ENCODE results near the gene ULK1.

The ULK1 gene

DNA sequence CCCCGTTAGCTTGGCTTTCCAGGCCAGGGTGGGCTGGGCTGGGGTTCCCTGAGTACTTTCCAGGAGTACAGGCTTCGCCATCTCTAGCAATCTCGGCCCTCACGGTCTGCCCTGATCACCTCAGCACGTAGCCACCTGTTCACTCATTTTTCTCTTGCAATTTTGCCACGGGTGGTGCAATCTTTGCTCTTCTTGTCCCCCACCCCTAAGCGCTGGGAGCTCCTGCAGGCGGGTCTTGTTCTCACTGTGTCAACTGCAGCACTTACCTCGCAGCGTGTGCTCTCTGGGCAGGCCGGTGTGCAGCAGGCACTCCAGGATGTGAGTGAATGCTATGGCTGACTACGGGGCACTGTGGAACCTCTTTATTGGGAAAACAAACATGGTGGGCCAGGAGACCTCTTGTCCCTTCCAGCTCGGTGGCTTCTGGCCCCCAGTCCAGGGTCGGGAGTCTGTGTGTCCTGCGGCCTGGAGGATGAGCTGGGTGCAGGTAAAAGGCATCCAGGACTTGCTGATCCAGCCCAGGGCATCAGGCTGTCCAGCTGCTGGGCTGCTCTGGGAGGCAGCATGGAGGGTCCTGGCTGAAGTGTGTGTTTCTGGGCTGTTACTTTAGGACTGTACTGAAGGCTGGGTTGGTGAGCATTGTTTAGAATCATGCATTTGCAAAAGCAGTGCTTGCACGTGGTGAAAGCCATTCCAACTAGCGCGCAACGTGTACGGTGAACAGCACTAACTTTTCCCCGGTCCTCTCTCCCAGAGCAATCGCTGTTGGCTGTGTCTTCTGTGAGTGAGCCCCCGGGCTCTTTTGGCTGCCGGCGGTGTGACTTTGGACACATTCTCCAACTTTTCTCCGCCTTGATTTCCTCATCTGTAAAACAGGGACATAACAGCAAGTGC lies 1.5 kb upstream of the ULK1 start:
- DNase-seq (ENCODE audit: low read depth in 2 of 2), result no peak

DNA sequence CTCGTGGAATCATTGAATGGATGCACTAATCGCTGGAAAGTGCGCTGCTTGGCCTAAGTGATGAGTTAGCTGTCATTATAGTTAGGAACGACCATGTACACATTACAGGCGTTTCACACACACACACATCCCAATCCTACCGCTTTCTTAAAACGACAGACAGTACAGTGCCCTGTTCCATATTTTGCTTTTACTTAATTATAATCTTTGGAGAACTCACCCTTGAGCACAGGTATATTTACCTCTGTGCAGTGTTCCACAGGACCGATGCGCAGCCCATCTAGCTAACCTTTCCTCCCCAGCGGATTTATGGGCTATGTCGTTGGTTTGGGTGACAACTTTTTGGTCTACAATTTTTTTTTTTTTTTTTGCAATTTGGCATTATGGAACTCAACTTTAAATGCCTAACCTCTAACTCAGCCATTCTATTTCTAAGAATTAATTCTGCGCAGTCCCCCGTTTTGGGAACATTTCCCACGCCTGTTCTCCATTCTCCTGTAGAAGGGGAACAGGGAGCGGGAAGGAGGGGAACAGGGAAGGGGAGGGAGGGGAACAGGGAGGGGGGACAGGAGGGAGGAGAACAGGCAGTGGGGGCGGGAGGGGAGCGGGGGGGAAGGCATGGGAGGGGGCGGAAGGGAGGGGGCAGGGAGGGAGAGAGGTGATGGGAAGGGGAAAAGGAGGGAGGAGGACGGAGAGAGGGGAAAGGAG lies 663 bp upstream of the ULK1 start:
- no peak for DNase-seq (ENCODE audit: low read depth in 2 of 2)

DNA sequence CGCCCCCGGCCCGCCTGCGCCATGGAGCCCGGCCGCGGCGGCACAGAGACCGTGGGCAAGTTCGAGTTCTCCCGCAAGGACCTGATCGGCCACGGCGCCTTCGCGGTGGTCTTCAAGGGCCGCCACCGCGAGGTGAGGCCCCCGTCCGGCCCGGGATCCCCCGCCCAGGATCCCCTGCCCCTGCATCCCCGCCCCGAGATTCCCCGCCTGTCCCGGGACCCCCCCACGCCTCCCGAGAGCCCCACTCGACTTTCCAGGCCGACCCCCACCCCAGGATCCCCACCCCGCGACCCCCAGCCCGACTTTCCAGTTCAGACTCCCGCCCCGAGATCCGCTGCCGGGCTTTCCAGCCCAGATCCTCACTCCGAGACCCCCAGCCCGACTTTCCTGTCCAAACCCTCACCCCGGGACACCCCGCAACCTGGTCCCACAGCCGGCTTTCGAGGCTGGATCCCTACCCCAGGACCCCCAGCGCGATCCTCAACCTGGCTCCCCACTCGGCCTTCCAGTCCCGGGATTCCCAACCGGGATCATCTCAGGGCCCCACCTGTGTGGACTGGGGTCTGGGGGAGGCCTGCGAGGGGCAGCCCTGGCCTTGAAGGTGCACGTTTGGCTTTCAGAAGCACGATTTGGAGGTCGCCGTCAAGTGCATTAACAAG lies 688 bp downstream of the ULK1 start:
- DNase-seq (ENCODE audit: low read depth in 2 of 2), result no peak

DNA sequence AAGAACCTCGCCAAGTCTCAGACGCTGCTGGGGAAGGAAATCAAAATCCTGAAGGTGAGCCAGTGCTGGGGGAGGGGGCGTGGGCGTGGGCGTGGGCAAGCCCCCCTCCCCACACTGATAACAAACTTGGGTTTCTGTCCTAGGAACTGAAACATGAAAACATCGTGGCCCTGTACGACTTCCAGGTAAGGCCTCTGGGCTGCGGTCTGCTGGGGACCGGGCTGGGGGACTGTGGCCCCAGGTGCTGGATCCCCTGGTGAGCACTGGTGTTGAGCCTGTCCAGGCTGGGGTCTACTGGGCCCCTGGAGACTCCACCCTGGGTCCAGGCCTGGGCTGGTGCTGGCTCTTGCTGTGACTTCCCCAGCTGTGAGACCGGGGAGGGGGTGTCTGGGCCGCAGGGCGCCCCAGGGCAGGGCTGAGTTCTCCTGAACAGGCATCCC lies 1.2 kb downstream of the ULK1 start:
- no peak for DNase-seq (ENCODE audit: low read depth in 2 of 2)

DNA sequence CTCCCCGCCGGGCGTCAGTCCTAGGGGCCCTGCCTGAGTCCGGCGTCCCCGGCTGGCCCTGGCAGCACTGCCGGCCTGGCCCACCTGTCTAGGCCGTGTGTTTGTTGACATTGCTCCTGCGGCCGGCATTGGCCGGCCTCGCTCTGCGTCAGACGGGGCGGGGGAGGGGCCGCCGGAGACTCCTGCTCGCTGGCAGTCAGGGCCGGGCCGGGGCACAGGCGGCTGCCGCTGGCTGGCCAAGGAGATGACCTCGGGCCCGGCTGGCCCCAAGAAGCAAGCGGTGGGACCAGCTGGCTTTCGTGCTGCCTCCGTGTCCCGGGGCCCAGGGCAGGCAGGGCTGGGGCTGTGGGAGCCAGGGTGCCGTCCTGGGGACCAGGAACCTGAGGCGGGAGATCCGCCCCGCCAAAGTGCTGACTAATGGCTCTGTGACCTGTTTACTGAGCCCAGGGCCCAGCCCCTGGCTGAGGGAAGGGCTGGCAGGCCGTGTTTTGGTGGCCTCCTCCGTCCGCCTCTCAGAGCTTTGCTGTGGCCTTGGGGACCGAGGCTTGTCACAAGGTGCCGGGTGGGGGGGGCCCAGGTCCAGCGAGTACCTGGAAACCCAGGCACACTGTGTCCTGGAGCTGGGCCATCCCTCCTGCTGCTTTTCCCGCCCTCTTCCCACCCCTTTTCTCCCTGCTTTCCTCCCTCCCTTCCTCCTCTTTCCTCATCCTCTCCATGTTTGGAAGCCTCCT lies 1.8 kb downstream of the ULK1 start:
- DNase-seq (ENCODE audit: low read depth in 2 of 2), result peak; percentile 18 to 38

DNA sequence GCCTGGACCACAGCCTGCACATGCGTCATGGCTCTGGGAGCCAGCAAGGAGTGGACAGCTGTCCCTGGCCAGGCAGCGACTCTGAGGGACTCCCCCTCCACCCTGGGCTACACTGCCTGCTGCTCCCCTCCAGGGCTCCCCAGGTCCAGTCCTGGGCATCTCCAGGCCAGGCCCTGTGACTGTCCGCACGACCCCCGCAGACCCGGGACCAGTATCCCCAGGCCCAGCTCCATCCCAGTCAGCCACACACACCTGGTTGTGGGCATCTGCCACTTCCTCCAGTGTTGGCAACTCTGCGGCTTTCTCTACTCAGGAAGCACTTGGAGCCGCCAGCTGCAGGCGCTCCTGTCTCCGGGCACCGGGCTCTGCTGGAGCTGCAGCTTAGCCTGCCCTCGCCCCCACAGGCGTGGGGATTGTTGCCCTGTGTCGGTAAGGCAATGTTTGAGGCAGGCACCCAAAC lies 2.4 kb downstream of the ULK1 start:
- DNase-seq (ENCODE audit: low read depth in 2 of 2), result no peak

DNA sequence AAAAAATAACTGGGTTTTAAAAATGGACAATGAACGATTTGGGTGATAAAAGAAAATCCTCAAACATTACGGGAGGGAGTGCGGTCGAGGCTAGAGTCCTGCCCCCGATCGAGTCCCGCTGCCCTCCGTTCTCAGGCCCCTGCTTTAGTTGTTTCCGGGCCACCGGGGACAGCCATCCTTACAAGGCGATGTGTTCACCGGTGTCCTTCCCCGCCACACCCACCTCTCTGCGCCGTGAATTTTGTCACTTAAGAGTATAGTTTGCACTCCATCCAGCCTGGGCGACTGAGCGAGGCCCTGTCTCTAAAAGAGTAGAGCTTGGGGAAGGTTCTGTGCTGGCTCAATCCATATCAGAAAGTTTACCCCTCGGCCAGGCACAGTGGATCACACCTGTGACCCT lies 2.9 kb downstream of the ULK1 start:
- no peak for DNase-seq (ENCODE audit: low read depth in 2 of 2)

DNA sequence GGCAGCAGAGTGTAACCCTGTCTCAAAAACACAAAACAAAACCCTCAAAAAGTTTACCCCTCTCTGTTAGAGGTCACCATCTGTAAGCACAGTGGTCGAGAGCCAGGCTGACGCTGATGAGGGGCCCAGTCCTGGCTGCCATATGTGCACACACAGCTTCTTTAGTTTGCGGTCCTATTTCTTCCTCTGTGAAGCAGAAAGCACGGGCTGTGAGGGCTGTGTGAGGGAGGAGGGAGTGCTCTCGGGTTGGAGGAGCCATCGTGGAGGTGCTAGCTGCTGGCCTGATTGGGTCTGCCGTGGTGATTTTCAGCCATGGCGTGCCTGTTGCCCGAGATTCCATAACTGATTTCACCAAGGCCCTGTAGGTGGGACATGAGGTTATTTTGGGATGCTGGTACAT lies 3.5 kb downstream of the ULK1 start:
- no peak for DNase-seq (ENCODE audit: low read depth in 2 of 2)

DNA sequence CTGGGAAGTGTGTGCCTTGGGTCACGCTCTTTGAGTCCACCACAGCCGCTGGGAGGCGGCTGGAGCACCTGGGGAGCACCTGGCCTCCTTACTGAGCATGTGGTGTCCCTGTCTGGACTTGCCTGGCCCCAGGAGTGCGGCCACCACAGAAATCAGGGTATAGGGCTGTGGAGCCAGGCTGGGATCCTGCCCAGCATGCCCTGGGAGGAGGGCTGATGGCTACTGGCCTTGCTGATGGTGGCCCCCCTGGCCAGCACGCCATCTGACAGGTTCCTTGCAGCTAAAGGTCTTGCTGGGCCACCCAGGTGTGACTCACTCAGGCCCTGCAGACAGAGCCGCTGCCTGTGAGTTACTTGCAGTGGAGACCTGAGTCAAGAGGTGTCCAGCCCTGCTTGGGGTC lies 6.0 kb downstream of the ULK1 start:
- DNase-seq (ENCODE audit: low read depth in 2 of 2), result no peak

DNA sequence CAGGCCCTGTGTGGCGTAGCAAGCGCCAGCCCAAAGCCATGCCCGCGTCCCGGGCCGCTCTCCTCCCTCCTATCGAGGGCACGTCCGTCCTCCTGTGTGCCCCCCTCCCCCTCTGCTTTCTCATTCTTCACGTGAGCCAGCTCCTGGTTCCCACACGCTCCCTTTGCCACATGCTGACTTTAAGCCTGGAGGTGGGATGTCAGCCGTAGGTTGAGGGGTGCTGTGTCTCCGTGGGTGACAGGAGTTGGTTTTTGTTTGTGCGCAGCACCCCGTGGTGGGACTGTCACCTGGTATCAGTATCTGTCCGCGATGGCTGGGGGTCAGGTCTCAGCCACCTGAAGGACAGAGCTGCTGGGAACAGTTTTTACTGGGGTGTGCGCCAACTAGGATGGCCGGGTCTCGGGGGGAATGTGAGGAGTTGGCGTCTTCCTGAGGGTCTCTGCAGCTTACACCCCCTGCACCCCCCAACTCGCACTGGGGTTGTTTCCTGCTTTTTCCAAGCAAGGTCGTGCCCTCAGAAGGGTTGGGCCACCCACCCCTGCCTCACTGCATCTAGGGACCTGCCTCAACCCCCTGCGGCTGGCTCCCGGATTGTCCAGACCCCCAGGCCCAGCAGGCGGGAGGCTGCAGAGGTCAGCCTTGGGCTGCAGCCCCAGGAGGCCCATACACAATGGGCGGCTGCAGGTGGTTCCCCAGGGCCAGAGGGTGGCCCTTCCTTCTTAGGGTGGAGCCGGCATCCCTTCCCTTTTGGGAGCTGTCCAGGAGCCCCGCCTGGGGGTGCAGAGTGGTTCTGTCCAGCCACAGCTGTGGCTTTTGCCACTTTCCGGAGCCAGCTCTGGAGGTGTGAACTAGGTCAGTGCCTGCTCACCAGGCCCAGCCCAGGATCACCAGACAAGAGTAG lies 7.3 kb downstream of the ULK1 start:
- DNase-seq (ENCODE audit: low read depth in 2 of 2), result no peak

DNA sequence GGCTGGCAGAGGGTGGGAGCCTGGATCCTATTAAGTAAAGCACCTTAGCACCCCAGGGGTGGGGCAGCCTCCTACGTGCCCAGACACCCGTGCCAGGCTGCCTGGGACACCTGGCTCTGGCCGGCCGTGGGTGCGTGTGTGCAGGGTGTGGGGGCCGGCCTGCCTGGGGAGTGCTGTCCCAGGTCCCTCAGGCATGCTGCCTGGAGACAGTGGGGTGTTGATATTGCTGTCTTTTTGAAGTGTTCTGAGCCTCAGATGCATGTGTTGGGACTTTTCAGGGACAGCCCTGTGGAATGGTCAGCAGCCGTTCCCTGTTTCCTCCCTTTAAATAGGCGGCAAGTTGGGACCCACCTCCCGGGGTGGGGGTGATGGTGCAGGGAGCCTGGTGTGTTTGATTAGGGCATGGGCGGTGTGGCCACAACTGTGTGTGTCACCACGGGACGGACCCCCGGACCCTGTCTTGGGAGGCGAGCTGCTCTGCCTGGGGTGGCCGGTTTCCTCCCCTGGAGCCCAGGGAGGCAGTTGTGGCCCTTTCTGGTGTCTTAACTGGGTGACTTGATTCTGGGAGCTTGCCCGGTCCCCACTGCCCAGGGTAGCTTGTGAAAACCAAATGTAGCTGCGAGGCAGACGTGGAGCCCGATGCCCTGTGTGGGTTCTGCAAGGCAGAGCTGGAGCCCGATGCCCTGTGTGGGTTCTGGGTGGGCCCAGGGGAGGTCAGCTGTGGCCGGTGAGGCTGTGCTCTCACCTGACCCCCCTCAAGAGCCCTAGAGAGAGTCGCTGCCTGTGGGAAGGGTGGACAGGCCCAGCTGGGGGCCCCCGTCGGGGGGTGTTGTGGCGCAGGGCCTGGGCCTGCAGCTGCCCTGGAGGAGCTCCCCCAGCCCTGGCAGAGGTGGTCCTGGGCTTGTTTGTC lies 8.2 kb downstream of the ULK1 start:
- DNase-seq (ENCODE audit: low read depth in 2 of 2), result no peak

DNA sequence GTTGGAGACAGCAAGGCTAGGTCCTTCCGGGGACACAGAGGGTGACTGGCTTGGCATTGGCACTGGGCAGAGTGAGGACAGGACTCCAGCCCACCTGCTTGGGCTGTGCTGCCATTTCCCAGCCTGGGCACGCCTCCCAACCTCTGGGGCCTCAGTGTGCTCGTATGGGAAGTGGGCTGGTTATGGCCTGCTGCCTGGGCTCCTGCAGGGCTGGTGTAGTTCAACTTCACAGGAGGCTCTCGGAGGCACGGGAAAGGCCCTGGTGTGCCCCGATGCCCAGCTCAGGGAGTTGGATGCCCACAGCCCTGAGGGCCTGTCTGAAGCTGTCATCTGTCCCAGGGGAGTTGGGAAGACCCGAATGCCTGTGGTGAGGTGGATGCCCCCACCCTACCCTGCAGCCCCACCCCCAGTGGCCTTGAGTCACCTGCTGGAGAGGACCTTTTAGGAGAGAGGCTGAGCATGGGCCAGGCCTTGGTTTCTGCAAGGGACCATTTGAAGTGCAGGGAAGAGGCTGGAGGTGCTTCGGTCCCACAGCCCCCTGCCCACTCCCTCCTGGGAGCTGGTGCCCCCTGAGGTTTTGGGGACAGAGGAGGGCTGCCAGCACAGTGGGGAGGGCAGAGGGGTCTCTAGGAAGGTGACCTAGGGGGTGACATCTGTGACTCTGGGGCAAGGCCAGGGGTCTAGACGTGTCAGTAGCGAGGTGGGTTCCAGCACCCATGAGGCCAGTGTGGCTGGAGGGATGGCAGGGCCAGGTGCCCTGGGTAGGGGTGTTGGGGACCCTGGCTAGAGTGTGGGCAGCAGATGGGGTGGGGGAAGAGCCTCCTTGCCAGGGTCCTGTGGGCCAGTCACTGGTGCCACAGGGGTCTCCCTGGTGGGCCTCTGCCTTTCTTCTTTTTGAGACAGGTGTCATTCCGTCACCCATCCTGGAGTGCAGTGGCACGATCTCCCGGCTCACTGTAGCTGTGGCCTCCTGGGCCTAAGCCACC lies 9.1 kb downstream of the ULK1 start:
- no peak for DNase-seq (ENCODE audit: low read depth in 2 of 2)

DNA sequence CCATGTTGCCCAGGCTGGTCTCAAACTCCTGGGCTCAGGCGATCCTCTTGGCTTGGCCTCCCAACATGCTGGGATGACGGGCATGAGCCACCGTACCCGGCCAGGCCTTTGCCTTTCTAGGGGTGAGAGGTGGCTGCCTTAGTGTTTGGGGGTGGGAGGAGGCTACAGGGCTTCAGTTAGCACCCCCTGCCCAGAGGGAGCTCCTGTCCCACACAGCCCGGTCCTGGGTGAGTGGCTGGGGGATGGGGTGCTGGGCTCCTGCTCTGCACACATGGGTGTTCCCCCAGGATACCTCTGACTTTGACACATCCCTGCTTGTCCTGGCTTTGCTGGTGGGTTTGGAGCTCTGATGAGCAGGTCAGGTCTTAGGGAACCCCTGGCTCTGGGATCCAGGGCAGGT lies 9.9 kb downstream of the ULK1 start:
- no peak for DNase-seq (ENCODE audit: low read depth in 2 of 2)

DNA sequence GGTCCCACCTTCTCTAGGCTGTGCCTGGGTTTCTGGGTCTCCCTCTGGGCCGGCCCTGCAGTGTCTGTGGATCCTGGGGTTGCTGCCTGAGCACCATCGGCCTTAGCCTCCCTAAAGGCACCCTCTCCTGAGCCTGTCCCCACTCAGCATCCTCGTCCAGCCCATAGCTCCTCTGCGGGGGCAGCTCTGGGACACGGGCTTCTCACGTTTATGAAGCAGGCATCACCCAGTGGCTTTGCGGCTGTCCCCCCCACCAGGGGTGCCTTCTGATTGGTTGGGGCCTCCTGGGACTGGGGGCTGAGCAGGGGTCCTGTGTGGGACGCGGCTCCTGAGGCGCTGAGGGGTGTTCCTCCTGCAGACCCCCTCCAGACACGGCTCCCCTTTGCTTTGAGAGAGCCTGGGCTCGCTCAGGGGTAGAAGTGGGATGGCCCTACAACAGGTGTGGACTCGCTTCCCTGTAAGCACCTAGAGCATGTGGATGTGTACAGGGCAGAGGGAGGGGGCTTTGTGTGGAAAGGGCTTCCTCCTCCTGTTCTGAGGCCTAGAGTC lies 10.7 kb downstream of the ULK1 start:
- no peak for DNase-seq (ENCODE audit: low read depth in 2 of 2)

DNA sequence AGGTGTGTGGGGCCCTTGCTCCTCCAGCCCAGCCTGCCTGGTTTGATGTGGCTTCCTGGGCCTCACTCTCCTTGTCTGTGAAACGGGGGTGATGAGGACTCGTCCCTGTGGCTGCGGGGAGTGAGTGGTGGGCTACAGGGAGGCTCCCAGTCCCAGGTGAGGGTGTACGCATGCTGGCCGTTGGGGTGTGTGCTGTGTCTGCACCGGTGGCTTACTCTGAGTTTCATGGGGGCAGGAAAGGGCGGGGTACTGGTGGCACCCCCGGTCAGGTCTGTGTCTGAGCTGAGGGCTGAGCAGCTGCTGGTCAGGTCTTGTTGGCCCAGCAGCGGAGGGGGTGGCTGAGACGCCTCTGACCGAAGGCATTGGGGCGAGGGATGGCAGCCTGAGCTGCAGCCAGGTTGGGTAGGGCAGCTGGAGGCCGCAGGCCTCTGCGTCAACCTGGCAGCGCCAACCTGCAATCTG lies 11.2 kb downstream of the ULK1 start:
- no peak for DNase-seq (ENCODE audit: low read depth in 2 of 2)

DNA sequence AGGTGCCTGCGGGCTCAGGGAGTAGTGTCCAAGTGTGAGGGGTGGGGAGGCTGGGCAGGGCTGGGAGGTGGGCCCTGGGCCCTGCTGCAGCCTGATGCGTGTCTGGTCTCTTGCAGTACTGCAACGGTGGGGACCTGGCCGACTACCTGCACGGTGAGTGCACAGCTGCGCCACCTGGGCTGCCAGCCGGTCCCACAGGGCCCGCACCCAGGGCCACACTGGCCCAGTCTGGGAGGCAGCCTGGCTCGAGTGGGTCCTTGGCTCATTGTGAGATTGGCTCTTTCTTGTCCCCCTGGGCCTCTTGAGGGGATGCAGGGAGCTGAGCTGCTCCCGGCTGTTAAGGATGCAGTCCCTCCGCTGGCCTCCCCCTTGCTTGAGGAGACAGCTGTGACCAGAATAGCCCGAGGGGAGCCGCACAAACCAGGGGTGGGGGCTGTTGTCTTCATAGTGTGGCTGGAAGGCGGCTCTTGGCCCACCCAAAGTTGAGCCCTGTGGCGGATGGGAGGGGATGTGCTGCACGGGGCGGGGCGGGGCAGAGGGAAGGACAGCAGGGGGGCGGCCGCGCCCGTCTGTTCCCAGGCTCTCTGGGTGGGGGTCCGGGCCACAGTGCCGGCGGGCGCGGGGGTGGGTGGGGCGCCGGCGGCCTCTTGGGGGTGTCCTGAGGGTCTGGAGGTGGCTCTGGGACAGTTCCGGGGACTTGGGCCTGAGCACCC lies 13.1 kb downstream of the ULK1 start:
- DNase-seq (ENCODE audit: low read depth in 2 of 2), result no peak
